Inflammatory macrophage treated with lipopolysaccharide for 4 hours (primary cell): ENCODE results near the gene FBXW5.

ENCODE experiments used
- DNase-seq: peaks from one replicate; pipeline ENCODE4 v3.0.0-alpha.2; 2020

FBXW5 gene

DNA sequence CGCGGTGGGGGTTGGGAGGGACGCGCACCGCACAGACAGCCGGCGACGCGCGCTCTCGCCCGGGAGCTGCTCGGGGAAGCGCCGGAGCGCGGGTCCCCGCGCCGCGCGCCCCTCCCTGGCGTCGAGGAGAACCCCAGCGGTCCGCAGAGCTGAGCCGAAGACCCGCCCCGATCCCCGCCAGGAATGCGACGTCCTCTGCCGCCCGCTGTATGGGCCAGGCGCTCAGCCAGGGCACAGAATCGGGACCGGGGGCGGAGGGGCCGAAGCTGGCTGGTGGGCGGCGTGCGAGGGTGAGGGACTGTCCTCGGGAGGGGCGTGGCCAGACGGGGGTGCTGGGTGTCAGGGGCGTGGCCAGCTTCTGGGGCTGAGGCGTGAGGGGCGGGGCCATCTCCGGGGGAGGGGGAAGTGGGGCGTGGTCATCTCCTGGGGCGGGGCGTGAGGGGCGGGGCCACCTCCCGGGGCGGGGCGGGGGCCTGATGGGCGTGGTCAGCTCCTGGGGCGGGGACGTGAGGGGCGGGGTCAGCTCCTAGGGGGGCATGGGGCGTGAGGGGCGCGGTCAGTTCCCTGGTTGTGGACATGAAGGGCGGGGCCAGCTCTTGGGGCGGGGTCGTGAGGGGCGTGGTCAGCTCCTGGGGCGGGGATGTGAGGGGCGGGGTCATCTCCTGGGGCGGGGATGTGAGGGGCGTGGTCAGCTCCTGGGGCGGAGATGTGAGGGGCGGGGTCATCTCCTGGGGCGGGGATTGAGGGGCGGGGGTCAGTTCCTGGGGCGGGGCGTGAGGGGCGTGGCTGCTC lies 33.7 kb upstream of the FBXW5 start:
- DNase-seq, result peak; percentile 35

DNA sequence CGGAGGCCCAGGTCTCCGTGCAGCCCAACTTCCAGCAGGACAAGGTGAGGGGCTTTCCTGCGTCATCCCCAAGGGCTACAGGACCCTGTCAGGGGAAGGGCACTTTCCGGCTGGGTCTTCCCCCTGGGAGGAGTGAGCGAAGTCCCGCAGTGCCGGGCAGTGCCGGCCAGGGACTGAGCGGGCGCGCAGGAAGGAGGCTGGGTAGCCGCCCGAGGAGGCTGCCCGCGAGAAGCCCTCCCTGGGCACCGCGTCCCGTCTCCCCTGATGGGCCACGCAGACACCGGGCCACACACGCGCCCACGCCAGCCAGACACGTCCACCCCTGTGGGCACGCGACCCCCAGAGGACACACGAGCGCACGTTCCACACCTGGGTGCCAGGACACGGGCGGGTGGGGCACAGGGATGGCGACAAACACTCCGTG lies 33.1 kb upstream of the FBXW5 start:
- DNase-seq, result no peak

DNA sequence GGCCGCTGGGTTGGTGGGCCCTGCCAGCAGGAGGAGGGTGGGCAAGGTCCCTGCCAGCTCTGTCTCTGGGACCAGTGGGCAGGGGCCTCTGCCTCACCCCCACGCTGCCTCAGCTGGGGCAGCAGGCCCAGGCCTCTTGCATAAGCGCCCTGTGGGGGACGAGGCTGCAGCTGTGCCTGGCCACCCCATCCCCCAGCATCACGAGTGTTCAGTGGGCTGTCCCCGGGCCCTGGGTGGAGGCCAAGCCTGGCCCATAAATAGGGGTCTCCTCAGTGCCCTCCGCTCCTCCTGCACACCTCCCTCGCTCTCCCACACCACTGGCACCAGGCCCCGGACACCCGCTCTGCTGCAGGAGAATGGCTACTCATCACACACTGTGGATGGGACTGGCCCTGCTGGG lies 32.7 kb upstream of the FBXW5 start, which contains the start of gene PTGDS:
PTGDS (plus strand) TSS at position 282 of the 400 bp plus-strand sequence; CDS start at position 357, 75 bp downstream.
- no peak for DNase-seq

DNA sequence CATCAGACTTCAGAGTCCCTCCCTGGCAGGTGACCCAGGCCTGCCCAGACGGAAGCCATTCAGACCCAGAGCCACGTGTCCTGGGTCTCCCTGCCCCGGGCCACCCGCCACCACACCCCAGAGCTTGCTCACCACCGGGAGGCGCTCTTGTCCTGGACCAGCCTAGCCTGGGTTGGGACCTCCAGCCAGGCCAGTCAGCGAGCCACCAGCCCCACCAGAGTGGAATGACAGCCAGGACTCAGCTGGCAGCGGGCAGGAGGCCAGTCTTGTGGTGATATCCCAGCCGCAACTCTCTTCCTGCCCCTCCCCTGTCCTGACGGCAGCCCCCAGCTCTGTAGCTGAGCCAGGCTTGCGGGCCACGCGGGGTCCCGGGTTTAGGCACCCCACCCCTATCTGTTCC lies 31.1 kb upstream of the FBXW5 start:
- DNase-seq, result peak; percentile 14

DNA sequence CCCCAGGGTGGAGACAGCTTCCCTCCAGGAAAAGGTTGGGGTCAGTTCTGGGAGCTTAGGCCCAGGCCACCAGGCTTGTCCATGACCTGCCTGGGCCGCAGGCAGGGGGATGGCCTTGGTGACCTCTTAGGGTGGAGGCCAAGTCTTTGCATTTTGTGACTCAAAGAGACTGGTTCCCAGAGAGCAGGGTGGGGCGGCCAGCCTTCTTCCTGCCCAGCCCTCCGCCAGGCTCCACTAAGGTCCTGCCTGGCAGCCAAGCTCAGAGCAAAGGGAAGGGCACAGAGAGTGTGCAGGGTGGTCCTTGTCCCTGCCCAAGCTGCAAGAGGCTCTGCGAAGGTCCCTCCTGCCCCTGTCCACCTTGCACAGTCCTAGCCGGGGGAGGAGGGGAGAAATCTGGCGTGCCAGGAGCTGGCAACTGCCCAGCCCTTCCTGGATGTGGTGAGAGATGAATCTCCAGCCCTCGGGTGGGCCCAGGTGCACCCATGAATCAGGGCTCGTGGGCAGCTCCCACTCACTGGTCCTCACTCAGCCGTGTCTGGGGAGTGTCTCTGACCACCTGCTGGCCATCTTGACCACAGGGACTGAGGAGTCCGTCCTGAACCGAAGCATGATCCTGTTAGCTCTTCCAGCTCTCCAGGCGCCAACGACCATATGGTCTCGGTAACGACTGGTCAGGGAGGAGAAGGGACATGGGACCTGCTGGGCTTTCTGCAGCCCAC lies 30.4 kb upstream of the FBXW5 start:
- DNase-seq, result peak; percentile 34

DNA sequence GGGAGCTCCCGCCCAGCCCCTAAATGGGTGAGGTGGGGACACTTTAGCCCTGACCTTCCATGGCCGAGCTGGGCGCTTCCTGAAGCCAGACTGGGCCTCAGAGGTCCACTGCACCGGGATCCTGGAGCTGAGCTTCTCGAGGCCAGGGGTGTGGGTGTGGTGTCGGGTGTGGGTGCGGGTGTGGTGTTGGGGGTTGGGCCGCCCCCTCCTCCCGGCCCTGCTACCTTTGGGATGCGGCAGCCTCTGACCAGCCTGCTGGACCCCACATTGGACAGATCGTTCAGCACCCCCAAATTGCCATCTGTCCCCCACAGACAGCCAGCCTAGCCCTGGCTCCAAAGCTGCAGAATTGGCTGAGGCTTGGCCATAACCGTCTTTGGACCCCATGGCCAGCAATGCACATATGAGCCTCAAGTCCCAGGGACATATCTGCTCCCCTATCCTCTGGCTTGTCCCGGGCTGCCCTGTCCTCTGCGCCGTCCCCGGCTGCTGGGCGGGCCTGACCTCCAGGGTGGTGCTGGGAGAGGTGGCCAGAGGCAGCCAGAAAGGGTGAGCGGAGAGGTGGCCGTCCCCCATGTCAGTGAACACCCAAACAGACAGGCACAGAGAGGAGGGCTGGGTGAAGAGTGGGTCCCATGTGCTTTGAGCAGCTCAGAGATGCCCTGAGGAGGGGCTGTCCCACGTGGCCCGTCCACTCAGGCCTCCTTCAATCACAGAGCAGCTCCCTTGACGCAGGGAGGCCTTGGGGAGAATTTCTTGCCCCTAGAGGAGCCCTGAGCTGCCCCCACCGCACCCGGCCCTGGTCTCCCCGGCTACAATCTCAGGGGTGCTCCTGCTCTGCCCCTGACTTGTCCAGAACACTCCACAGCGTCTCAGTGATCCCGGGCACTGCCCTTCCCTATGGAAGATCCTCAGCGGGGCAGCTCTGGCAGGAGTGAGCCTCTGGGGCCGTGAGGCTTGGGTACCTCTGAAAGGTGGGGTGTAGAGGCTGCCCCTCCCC lies 29.4 kb upstream of the FBXW5 start:
- DNase-seq, result no peak

DNA sequence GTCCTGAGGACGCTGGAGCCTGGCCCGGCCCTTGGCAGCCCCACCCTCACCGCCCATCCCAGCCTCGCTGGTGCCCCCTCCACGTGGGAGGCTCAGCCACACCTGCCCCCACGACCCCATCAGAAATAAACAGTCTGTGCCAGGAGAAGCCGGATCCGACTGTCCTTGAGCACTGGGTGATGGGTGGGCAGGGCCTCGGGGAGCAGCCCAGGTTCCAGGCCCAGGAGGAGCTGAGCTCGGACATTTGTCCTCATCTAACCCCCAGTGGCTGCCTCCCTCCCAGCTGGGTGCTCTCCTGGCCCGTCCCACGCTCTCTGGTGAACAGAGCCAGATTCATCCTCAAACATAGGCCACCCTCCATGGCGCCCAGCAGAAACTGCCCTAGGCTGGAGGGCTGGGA lies 28.2 kb upstream of the FBXW5 start:
- no peak for DNase-seq

DNA sequence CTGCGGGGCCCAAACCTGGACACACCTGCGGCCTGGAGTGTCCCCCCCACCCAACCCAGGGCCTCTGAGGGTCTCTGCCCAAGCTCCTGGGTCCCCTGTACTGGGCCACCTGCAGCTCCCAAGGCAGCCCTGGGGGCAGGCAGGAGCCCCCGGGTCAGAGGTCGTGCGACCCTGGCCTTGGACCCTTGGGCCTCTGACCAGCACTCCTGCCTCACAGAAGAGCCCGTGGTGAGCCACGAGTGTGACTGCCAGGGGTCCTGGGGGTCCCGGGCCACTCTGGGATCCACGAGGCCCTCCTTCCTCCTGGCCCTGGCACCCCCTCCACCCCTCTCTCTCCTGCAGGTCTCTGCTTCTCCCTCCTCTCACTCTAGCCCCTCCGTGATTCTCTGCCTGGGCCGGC lies 27.8 kb upstream of the FBXW5 start:
- no peak for DNase-seq

DNA sequence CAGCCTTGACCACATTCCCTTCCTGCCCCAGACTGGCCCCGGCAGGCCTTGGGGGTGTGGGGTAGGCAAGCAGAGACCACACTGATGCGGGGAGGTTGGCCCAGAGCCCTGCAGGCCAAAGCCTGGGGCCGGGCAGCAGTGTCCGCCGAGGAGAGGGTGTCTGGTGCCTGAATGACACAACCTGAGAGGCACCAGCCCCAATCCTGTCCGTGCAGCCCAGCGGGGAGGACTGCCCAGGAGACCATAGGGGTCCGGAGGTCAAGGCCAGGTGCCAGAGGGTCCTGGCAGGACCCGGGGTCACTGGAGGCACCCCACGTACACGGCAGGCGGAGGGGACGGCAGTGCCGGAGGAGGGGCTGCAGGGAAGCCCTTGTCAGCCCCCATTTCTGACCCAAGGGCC lies 27.2 kb upstream of the FBXW5 start:
- no peak for DNase-seq

DNA sequence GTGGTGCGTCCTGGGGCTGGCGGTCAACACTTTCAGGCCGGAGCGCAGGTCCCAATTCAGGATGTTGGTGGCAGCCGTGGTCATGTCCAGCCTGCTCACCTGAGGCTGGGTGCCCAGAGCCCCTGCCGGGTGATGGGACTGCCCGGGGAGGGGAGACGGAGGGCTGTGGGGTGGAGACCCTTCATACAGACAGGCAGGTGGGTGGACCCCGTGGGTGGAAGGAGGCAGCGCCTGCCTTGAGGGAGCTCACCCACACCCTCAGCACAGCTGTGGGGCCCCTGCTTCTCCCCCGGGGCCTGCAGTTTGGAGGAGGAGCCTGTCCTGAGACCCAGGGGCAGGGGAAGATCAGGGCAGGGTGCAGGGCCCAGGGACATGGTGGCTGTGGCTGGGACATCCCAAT lies 25.8 kb upstream of the FBXW5 start:
- no peak for DNase-seq

DNA sequence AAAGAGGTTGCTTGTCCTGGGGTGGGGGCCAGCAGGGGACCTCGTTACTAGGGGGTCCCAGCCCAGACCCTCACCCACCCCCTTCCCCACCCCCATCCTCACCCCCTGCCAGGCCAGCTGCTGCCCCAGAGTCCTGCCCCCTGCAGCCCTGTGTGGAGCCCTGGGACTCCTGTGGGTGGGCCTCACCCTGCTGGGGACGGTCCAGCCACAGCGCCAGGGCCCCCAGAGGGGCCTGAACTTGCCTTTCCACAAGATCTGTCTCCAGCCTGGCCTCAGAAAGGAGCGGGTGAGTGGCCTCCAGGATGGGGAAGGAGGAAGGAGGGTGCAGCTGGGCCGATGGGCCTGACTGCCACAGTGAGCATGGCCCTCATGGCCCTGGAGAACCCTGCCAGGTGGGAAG lies 25.2 kb upstream of the FBXW5 start:
- DNase-seq, result no peak

DNA sequence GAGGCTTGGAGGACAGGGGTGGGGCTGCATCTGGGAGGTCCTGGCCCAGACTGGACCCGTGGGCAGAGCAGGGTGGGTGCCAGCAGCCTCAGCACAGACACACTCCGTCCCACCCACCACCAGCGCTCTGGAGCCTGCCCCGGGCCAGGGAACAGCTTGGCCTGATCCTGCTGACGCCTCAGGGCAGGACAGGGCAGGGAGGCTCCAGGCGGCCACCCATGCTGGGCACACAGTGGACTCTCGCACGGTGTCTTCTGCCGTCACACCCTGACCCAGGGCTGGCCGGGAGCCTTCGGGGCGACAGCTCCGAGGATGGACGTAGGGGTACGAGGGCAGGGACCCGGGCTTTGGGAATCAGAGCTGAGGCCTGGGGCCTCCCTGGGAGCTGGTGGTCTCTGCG lies 24.6 kb upstream of the FBXW5 start:
- no peak for DNase-seq

DNA sequence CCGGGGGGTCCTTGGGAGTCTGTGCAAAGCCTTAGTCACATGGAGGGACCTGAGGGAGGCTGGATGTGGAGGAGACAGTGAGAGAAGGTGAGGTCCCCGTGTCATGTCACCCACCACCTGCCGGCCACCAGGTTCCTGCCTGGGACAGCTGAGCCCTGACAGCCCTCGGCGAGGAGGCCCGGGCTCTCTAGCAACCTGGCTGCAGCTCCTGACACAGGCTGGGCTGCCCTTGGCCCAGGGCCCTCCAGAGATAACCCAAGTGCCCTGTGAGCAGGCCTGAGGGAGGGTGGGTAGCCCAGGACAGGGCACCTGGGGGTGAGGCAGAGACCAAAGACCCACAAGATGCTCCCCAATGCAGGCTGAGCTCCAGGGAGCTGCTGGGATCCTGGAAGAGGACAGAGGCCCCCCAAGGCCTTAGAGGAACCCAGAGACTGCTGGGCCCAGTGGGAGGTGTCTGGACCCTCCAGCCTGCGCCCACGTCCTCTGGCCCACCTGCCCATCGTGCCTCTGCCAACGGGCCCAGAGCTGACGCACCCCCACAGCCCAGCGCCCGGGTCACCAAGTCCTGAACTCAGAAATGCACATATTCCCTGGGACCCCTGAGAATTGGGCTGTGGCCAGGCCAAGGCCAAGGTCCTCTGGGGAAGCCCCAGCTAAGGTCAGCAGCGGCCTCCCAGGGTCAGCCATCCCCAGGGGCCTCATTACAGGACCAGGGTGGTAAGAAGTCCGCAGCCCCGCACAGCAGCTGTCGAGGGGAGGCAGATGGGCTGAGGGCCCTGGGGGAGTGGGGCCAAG lies 24.0 kb upstream of the FBXW5 start:
- no peak for DNase-seq

DNA sequence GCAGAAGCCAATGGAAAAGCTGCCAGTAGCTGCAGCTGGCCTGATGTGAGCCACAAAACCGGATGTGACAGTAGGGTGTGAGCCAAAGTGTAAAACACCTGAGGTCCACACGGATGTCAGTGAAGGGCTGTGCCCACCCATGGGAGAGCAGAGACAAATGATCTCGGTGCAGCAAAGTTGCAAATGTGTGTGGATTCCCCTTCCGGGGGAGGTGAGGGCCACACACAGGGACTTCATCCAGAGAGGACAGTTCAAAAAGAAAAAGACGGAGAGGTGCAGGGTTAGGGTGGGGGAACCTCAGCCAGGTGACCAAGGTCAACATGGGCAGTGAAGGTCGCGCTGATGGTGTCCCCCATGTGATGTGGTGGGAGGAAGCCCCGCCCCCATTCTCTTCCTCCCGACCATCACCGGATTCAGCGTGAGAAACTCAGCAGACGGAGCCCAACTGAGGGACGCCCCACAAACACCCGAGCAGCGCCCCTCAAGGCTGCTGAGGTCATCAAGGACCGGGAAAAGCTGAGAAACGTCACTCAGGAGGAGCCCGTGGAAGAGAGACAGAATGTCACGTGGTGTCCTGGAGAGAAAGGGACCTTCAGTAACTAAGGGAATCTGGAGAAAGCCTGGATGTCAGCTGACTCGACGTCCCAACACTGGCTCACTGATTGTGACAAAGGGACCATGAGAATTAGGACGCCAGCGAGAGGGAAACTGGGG lies 21.4 kb upstream of the FBXW5 start:
- DNase-seq, result peak; percentile 52

DNA sequence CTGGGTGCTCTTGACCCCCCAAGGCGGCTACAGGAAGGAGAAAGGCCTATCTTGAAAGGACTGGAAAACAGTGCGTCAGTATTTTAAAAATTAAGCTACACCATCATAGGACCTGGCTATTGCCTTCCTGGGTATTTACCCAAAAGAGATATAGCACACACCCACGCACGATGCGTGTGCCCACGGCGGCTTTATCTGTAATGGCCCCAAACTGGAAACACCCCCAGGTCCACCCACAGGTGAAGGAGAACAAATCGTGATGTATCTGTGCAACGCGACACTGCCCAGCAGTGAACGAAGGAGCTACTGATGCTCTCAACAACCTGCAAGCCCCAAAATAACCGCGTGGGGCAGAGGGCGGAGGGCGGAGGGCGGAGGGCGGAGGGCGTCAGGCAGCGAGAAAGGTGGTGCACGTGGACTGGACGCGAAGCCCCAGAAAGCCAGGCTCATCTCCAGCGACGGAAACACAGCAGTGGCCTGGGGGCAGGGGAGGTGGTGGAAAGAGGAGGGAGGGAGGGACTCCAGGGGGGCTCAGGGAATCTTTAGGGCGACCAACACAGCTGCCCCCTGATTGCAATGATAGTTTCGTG lies 20.4 kb upstream of the FBXW5 start:
- no peak for DNase-seq

DNA sequence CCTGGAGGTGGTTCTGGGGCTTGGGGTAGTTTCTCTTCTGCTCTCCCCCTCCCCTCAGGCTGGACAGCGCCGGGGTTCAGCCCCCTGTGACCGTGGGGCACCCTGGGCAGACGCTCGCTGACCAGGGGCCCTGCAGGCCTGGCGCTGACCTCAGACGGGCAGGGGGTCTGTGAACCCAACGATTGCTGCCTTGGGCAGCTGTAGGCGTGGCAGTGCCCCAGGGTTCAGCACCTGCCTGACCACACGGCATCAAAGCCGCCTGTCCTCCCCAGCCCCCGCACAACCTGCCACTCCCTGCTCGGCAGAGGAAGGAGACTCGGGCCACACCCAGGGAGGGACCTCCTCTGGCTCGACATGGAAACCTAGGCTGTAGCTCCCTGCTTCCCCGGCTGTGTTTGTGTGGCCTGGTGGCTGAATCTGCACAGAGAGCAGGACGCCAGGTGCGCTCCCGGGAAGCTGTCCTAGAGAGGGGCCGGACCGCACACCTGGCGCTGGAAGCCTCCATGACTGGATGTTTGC lies 19.7 kb upstream of the FBXW5 start:
- no peak for DNase-seq

DNA sequence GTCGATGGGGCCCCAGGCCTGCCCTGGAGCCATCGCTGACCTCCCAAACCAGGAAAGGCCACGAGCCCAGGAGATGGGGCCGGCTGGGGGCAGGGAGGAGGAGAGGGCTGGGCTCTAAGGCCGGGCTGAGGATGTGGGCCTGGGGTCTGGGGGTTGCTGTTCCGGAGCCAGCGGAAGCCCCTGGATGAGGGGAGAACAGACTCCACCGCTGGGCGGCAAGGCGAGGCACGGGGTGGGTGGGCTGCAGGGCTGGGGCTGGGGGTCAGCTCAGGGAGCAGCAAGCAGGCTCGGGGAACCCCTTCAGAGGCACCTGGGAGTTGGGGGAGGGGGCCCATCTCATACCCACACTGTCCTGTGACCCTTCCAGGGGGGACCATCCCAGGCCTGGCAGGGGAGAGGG lies 19.2 kb upstream of the FBXW5 start:
- no peak for DNase-seq

DNA sequence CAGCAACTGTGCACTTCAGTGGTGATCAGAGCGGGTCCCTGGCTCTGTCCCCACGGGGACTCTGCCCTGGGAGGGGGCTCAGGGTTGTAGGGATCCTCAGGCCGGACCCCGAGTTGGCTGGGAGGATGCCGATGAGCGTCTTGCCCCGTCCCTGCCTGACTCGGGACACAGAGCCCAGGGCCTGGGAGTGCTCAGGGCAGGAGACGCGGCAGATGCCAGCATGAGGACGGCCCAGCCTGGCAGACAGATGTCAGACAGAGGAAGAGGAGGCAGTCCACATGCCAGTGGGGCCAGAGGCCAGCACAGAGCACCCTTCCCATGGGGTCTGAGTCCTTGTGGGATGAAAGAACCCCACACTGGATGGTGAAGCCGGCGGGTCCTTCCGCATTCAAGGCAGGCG lies 18.8 kb upstream of the FBXW5 start:
- no peak for DNase-seq

DNA sequence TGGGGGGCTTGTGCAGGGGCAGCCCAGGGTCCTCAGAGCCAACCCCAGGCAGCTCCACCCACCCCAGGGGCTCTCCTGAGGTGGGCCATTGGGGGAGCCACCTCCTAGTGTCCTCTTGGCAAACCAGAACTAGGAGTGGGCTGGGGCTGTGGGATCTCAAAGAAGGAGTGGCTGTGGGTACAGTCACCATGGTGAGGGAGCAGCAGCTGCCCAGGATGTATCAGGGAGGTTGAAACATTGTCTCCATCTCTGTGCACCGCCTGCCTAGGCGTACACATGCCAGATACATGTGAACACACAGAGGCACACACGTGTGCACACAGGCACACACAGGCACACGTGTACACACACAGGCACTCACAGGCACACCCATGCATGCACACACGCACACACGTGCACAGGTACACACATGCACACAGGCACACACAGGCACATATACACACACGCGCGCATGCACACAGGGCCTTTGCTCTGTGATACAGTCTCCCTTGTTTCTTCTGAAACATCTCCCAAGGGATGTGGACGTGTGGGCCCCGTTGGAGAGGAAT lies 18.2 kb upstream of the FBXW5 start:
- no peak for DNase-seq

DNA sequence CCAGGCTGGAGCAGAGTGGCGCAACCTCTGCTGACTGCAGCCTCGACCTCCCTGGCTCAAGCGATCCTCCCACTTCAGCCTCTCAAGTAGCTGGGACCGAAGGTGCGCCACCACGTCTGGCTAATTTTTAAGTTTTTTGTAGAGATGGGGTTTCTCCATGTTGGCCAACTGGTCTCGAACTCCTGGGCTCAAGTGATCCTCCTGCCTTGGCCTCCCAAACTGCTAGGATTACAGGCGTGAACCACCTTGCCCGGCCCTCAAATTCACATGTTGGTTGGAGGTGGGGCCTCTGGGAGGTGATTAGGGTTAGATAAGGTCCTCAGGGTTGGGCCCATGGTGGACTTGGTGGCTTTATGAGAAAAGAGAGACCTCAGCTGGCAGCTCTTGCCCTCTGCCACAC lies 17.6 kb upstream of the FBXW5 start:
- no peak for DNase-seq
